HG02938 (cell line): ENCODE measurements around the gene SPAG4.

Source experiments
- ATAC-seq: cut with Tn5 transposase; IDR thresholded peaks from one replicate; pipeline ENCODE4 v1.9.1; 2021; ENCODE audit warnings: mild to moderate bottlenecking, moderate library complexity; ENCODE audit not compliant: unreplicated experiment

Gene SPAG4

DNA sequence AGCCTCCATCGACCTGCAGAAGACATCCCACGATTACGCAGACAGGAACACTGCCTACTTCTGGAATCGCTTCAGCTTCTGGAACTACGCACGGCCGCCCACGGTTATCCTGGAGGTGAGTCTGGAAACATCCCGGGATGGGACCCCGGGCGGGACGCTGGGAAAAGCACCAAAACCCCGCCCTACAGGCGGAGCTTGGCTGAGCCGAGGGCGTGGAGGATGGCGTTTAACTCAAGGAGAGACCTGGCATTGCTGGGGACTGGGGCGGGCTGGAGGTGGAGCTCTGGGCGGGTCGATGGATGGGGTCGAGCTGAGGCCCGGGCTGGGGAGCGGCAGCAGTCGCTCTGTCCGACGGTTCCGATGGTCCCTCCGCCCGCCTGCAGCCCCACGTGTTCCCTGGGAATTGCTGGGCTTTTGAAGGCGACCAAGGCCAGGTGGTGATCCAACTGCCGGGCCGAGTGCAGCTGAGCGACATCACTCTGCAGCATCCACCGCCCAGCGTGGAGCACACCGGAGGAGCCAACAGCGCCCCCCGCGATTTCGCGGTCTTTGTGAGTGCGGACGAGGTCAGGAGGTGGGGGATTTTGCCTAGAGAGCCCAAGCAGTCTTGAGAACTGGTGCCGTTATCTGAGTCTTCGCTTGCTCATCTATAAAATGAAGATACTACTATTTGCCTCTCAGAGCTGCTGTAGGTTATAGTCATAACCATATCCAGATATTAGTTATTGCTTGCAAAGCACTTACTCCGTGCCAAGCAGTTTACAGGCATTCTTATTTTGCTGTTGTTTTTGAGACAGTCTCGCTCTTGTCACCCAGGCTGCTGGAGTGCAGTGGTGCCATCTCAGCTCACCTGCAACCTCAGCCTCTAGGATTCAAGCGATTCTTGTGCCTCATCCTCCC lies 3.8 kb downstream of the SPAG4 start:
- peak; percentile 37 for ATAC-seq

DNA sequence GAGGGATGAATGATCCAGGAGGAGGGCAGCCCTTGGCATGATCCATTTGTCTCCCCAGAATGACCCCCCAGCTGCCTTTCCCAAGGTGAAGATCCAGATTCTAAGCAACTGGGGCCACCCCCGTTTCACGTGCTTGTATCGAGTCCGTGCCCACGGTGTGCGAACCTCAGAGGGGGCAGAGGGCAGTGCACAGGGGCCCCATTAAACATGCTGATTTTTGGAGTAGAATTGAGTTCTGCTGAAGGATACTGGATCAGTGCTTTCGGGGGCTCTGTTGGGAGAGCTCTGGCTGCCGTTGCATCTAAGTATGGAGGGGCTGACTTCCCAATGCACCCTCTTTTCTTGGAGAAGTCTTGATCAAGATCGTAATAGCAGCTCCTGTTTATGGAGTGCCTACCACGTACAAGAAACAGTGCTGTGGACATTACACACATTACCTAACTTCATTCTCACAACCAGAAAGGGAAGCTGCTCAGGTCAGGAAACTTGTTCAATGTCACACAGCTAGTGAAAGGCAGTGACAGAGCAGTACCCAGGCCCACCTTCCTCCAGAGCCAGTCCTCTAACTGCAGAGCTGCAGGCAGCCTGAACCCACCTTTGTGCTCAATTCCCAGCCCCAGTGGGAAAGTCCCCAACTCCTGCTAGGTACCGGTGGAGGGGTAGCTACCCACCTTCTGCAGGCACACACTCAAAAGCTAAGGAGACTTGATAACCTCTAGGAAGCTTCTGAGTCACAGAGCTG lies 5.4 kb downstream of the SPAG4 start:
- no peak for ATAC-seq

- ATAC-seq = no peak
Measured at GRCh38 chr20:35621560-35621946, 5.9 kb downstream of the SPAG4 start.

- ATAC-seq = no peak
Measured at GRCh38 chr20:35625584-35626385, 10.2 kb downstream of the SPAG4 start.

DNA sequence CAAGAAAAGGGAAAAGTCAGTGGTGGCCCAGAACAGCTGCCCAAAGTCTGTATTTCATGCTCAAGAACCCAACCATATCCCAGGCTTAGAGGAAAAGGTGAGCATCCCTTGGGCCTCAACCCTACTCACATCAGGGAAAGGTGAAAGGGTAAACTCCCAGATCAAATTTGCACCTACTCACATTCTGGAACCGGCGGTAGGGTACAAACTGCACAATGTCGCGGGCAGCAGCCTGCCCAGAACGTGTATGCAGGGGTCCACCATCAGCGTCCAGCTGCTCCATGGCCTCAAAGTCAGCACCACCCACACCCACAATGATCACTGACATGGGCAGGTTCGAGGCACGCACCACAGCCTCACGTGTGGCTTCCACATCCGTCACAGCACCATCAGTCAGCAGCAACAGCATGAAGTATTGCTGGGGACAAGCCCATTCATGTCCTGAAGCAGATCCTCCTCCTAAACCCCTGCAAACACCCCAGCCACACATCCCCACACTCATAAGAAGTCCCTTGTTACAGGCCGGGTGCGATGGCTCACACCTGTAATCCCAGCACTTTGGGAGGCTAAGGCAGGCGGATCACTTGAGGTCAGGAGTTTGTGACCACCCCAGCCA lies 10.9 kb downstream of the SPAG4 start:
- no peak for ATAC-seq

GRCh38 chr20:35627121-35627520 lies 11.5 kb downstream of the SPAG4 start:
- no peak for ATAC-seq

GRCh38 chr20:35629427-35630145 lies 14.0 kb downstream of the SPAG4 start:
- no peak for ATAC-seq

DNA sequence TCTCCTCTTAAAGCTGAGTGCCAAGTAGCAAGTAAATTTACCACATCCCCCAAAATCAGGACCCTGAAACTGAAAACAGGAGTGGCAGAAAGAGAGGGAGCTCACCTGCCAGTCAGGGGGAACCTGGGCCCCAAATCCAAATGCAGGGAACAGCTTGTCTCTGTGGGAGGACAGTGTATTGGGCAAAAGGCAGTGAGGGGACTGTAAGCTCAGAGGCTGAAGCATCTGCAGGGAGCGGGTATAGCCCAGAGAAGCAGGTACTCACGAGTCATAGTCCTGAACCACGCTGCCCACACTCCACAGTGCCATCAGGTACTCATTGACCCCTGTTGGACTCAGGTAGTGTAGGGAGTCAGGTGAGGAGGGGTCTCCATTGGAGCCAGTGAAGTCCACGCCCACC lies 15.0 kb downstream of the SPAG4 start:
- no peak for ATAC-seq

DNA sequence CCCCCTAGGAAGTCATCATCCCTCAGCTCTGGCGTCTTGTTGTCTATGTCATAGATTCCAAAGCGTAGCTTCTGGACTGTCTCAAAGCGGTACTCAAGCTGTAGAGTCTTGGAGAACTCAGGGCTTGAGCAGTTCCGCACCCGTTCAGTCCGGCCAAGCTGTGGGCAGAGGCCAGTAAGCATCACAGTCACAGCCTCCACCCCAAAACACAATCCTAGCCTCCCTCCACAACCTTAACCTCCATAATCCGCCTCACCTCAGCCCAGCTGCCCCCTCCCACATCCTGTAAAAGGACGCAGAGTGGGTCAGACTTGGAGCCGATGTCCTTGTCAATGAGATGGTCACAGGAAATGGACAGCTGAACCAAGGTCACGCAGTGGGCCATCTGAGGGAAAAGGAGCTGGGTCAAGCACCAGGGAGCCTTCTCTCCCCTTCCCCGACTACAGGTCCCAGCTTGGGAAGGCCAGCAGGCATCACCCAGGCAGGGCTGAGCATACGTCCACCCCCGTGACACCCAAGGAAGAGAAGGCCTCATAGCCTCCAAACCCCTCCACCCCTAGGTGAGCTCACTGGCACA lies 17.0 kb downstream of the SPAG4 start:
- no peak for ATAC-seq

DNA sequence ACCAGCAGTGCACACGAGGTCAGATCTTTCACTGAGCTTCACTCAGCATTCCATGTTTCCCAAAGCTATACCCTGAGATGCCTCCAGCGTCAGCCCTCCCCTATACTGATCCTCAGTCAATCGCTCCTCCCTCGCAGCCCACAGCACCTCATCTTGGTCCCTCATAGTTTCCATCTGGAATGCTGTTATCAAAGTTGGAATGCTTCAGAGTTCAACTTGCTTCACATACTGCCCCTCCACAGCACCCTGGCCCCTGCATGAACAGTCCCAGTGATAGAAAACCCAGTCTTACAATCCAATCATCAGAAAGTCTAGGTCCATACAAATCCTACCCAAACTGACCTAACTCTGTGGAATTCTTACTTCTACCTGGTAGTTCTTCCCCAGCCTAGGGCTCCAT lies 20.0 kb downstream of the SPAG4 start:
- ATAC-seq = no peak

GRCh38 chr20:35636095-35636494 lies 20.5 kb downstream of the SPAG4 start:
- no peak for ATAC-seq

DNA sequence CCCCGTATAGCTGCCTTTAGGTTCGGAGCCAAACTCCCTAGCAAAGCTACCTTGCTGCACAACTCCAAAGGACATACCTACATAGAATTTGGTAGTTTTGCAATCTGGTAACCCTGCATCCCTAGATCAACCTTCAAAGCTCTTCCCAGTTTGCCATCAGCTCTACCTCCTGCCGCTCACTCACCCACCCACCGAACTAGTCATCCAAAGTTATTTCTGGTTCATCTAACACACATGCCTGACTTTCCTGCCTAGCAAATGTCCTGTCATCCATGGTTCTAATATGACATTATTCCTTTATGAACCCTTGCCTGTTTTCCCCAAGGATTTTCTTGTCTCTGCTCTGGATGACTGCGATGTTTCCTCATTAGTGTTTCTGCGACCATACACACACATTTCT lies 21.6 kb downstream of the SPAG4 start:
- no peak for ATAC-seq

DNA sequence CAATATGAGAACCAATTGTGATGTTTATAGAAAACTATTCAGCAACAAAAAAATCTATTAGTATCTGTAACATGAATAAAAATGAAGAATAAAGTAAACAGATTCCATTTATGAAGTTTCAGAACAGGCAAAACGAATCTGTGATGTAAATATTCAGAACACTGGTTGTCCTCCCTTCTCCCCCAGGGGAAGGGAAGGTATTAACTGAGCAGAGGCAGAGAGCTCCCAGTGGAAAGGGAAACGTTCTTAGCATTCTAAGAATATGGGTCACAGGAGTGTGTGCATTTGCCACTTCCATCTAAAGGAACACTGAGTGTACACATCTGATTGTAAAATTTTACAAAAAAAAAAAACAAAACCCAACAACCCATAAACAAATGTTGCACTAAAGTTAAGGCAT lies 23.1 kb downstream of the SPAG4 start:
- no peak for ATAC-seq

DNA sequence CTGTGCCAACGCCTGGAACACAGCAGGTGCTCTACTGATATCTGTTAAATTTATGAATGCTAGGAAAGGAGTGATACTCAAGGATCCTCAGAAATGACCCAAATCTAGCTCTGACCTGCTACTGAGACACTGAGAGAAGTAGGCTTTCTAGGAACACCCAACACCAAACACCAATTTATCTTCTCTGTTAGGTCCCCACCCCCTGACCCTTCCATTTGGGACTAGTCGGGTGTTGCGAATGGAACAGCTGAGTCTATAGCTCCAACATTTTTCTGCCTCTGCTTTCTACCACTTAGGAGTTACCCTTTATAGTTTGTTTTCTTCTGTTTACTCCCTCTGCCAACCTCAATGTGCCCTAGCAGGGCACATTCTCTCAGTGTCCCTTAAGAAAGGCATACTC lies 25.1 kb downstream of the SPAG4 start:
- no peak for ATAC-seq

DNA sequence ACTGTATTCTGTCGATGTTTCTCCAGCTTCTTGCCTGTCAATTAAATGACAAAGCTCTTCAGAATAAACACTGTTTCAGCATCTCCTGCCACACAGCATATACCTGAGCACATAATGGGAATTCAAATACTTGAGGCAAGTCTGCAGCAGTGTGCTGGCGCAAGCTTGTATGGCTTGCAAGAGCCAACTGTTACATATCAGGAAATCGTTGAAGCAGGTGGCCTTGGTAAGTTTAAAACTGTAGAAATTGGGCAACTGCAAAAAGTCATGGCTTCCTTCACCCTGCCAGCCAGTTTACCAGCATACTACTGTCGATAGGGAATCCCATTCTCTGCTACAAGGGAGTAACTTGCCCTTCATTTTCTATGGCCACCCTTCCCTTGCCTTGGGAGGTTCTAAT lies 26.1 kb downstream of the SPAG4 start:
- ATAC-seq = no peak

GRCh38 chr20:35643045-35643444 lies 27.4 kb downstream of the SPAG4 start:
- no peak for ATAC-seq

- no peak for ATAC-seq
Measured at GRCh38 chr20:35644806-35645205, 29.2 kb downstream of the SPAG4 start.

DNA sequence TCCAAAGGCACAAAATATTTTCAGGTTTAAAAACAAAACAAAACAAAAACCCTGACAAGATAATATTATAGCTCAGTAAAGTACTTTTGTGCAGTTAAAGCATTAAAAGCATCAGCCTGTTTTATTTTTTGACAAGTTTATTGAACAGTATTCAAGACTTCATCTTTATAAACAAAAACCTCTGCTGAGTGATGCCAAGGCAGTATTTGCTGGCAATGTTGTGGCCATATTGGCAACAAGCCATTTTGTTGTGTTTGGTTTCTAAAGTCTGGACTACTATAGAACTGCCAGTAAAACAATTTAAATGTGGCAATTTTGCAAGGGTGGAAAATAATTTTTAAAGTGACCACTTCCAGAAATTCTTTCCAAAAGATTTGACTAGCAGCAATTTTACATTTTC lies 33.2 kb downstream of the SPAG4 start:
- ATAC-seq = no peak

DNA sequence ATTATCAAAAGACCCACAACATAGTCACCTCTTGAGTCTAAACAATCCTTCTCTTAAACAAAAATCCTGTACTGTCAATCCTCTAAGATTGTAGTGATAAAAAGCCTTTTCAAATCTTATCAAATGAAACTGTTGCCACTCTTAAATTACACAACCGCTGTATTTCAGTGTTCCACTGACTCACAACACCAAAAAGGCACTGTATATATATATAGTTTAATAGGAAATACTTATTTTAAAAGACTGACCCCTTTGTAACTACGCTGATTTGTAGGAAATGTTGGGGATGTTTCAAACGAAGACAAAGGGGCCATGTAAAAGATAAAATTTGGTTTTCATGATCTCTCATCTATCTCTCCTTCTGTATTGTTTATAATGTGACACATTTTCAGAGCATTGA lies 35.0 kb downstream of the SPAG4 start:
- ATAC-seq = no peak

DNA sequence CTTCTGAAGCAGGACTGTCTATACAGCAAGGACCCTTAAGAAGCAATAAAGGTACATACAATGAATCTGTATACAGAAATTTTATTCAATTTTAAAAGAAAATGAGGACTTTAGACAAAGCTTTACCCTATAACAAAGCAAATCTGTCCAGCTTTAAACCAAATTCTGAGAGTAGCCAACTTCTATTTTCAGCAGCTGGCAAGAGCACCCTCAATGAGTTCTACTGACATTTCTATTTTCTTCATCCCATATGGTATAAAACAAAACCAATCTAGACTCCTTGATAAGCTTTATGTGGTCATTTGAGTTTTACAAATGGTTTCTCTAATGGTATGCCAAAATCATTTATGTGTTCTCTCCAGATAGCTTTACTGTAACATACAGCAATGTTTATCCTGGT lies 36.3 kb downstream of the SPAG4 start:
- no peak for ATAC-seq
